Naive B cell (primary cell): ENCODE measurements around the gene AAK1. TPM values are rescaled to one million over a fixed set of nuclear protein-coding genes. Genes with fewer than 3 reads are reported as not detected.
A peak's percentile ranks its signal among the peaks of the same experiment; 100 is the strongest.
"Not testable (repeated sequence)": the region's sequence is repeated elsewhere in the genome, so short reads cannot be mapped to it uniquely, and the experiment has no call there.

Experiments
- ATAC-seq, 2 donors: fragments of 150-1000 bp; cut with Tn5 transposase; 2 replicates each; pipeline ENCODE4 v1.10.0; 2021; ENCODE audit warnings: low read depth in 2 of 2, mild to moderate bottlenecking in 2 of 2, moderate library complexity in 2 of 2
- DNase-seq: peaks from one replicate; pipeline ENCODE4 v3.0.0; 2022
- H3K27ac Mint-ChIP-seq, 6 donors: one replicate each; pipeline ENCODE4 v1.8.0; 2020 to 2022; ENCODE audit warnings: mild to moderate bottlenecking in 6 of 6, mixed read lengths in 6 of 6, moderate library complexity in 5 of 6, inconsistent platforms in 2 of 6
- H3K27me3 Mint-ChIP-seq, 3 donors: one replicate each; pipeline ENCODE4 v1.8.0; 2021 to 2022; ENCODE audit warnings: mixed read lengths in 3 of 3, mild to moderate bottlenecking in 1 of 3
- H3K36me3 Mint-ChIP-seq, 2 donors: one replicate each; pipeline ENCODE4 v1.8.0; 2020 to 2022; ENCODE audit warnings: mixed read lengths in 2 of 2, inconsistent platforms in 1 of 2, mild to moderate bottlenecking in 1 of 2
- H3K4me1 Mint-ChIP-seq, 3 donors: one replicate each; pipeline ENCODE4 v1.8.0; 2020 to 2022; ENCODE audit warnings: mixed read lengths in 3 of 3, inconsistent platforms in 1 of 3, mild to moderate bottlenecking in 1 of 3, moderate library complexity in 1 of 3
- H3K4me3 Mint-ChIP-seq, 8 donors: one replicate each; pipeline ENCODE4 v1.8.0; 2020 to 2022; ENCODE audit warnings: mild to moderate bottlenecking in 8 of 8, mixed read lengths in 8 of 8, moderate library complexity in 8 of 8, inconsistent platforms in 2 of 8
- H3K9me3 Mint-ChIP-seq, 7 donors: one replicate each; pipeline ENCODE4 v1.8.0; 2020 to 2022; ENCODE audit warnings: mixed read lengths in 7 of 7, mild to moderate bottlenecking in 5 of 7, inconsistent platforms in 2 of 7, moderate library complexity in 1 of 7
- polyA plus RNA-seq, 6 donors: library from polyadenylated mRNA; unstranded; fragments of 300-500 nt; fragmentation: Illumina TruSeq; gene quantifications; one replicate each; pipeline ENCODE4 v1.2.3, GENCODE V29; 2021; ENCODE audit warnings: low read depth in 6 of 6

AAK1 gene
- polyA plus RNA-seq, 6 donors from 2014 or later, result 0.47 to 6.1 (median 3.4) TPM

GRCh38 chr2:69631402-69631801 is 12.1 kb downstream of the AAK1 start:
- no peaks in the 10 kb centered on the region for H3K9me3 Mint-ChIP-seq

DNA sequence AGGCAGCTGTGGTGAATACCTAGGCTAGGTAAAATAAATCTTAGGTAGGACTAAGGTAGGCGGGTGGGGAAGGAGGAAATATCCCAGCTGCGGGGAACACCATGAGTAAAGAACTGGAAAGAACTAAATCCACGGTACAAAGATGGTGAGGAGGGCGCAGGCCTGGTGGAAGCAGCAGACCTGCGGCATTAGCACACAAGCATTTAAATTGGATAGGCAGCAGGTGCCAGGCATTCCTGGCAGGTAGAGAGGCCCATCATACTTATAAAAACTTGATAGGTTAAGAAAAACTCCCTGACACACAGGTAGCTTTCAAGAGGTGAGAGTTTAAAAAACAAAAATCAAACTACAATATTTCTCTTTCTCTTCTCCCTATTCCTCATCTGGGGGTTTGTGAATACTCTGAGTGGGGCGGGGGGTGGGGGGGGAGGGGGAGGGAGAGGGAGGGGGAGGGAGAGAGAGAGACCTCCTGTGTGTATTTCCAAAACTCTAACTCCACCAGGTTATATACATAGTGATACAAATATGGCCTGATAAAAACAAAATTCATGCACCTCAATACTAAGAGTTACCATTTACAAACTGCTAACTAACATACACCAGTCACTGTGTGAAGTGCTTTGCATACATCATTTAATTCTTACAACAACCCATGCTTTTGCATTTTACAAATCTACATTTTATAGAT is 13.5 kb downstream of the AAK1 start:
- Mint-ChIP-seq H3K27me3 (peaks cover 8 to 20% (median 8%) of the 10 kb centered on the region in 3 donors), H3K27ac (peak overlapping the region in 1 of 6 donors; percentile 21), H3K36me3 (no peaks in the 10 kb centered on the region), H3K4me1 (peaks cover 0 to 5% (median 0%) of the 10 kb centered on the region in 3 donors), H3K9me3 (no peaks in the 10 kb centered on the region), H3K4me3 (no peak overlapping the region)
- DNase-seq (no peak), ATAC-seq (no peak)

More at GRCh38 chr2:69631402-69631801, 12.1 kb downstream of the AAK1 start:
- no peak for ATAC-seq
- peak overlapping the region in 1 of 6 donors; percentile 56 for H3K27ac Mint-ChIP-seq
- no peak for DNase-seq
- no peaks in the 10 kb centered on the region for H3K36me3 Mint-ChIP-seq
- peaks cover 0 to 5% (median 0%) of the 10 kb centered on the region in 3 donors for H3K4me1 Mint-ChIP-seq
- H3K4me3 Mint-ChIP-seq, result no peak overlapping the region
- H3K27me3 Mint-ChIP-seq, result peaks cover 8 to 25% (median 8%) of the 10 kb centered on the region in 3 donors

DNA sequence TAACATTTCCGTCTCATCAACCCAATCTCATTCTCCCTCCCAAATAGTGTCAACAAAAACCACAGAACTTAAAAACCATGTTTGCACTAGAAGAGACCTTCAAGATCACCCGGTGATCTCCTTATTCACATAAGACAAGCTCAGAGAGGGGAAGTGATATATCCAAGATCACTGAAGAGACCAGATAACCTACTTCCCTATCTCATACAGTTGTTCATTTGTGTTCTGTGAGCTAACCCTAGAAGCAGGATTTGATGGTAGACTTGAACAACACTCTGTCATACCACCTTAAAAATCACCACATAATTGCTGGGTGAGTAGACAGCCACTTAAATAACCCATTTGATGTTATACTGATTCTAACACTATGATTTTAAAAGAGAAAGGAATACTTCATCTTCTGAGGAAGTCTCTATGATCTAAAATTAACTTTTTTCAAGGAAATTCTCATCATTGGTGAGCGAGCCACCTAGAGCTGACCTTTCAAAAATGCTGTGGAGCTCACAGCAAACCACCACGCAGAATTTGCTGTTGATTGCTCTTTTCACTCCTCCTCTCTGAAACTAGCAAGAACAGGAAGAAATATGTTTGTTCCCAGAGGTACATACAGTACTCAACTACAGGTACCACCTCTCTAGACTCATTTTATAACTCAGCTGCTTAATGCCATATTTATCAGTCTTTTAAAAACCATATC is 15.1 kb downstream of the AAK1 start:
- Mint-ChIP-seq H3K27ac (no peak overlapping the region), H3K4me1 (peaks cover 0 to 5% (median 0%) of the 10 kb centered on the region in 3 donors), H3K4me3 (no peak overlapping the region), H3K9me3 (no peaks in the 10 kb centered on the region), H3K36me3 (no peaks in the 10 kb centered on the region), H3K27me3 (peaks cover 8 to 12% (median 8%) of the 10 kb centered on the region in 3 donors)
- DNase-seq (no peak), ATAC-seq (peak; percentile 85 to 95)

GRCh38 chr2:69625078-69625795 is 18.3 kb downstream of the AAK1 start:
- Mint-ChIP-seq H3K4me1 (peaks cover 0 to 5% (median 0%) of the 10 kb centered on the region in 3 donors), H3K27me3 (peaks cover 0 to 8% (median 4%) of the 10 kb centered on the region in 3 donors), H3K27ac (no peak overlapping the region), H3K36me3 (no peaks in the 10 kb centered on the region), H3K9me3 (no peaks in the 10 kb centered on the region), H3K4me3 (no peak overlapping the region)
- no peak for ATAC-seq
- no peak for DNase-seq

DNA sequence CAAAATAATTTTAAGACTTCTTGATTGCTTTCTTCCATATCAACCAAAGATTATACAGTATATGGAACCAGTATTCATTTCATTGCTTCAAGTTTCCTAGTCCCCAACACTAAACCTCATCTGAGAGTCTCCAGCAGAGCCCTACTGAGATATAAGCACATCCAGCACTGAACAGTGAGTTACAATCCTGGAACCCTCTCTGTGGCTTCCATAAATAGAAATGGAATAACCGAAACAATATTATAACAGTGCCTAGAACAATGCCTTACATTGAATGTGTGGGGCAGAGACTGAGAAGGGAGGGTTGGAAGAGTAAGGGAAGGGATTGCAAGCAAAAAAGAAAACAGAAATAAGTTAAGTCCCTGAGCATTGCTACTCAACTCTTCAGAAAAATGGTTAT is 18.9 kb downstream of the AAK1 start:
- Mint-ChIP-seq H3K27ac (no peak overlapping the region), H3K4me3 (no peak overlapping the region), H3K9me3 (no peaks in the 10 kb centered on the region), H3K27me3 (peaks cover 0 to 8% (median 4%) of the 10 kb centered on the region in 3 donors), H3K36me3 (no peaks in the 10 kb centered on the region), H3K4me1 (peaks cover 0 to 5% (median 0%) of the 10 kb centered on the region in 3 donors)
- ATAC-seq (no peak), DNase-seq (no peak)

DNA sequence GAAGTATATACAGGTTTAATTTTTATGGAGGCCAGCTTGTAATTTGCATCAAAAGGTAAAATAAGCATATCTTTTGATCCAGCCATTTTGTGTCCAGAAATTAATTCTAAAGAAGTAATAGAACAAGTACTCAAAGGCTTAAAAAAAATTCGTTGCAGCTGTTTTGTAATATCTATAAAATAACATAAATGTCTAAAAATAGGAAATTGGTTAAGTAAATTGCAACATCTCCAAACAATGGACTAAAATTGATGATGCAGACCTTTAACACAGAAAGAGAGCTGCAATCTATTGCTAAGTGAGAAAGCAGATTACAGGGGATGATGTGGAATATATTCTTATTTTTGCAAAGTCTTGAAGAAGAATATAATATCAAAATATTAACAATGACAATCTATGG is 19.4 kb downstream of the AAK1 start:
- Mint-ChIP-seq H3K27me3 (peaks cover 0 to 5% (median 3%) of the 10 kb centered on the region in 3 donors), H3K4me1 (peaks cover 0 to 3% (median 0%) of the 10 kb centered on the region in 3 donors), H3K27ac (no peak overlapping the region), H3K4me3 (no peak overlapping the region), H3K36me3 (no peaks in the 10 kb centered on the region), H3K9me3 (no peaks in the 10 kb centered on the region)
- DNase-seq (no peak), ATAC-seq (no peak)

DNA sequence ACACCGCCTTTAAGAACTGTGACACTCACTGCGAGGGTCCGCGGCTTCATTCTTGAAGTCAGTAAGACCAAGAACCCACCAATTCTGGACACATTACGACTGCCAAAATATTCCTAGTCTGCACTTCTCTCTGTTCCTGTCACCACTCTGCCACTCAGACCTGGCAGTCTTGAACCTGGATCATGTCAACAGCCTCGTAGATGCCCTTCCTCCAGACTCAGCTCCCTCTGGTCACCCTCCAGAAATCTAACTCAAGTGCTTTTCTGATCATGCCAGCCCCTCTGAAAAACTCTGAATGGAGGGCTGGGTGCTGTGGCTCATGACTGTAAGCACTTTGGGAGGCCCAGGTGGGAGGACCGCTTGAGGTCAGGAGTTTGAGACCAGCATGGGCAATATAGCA is 20.3 kb downstream of the AAK1 start:
- H3K36me3 Mint-ChIP-seq, result no peaks in the 10 kb centered on the region

GRCh38 chr2:69622805-69623204 is 20.7 kb downstream of the AAK1 start:
- H3K27me3 Mint-ChIP-seq, H3K9me3 Mint-ChIP-seq, ATAC-seq, H3K4me1 Mint-ChIP-seq, DNase-seq, H3K4me3 Mint-ChIP-seq, H3K36me3 Mint-ChIP-seq, H3K27ac Mint-ChIP-seq: not testable (repeated sequence)

More for the DNA sequence above, 20.3 kb downstream of the AAK1 start:
- Mint-ChIP-seq H3K27ac (peak overlapping the region in 1 of 6 donors; percentile 64), H3K4me1 (no peaks in the 10 kb centered on the region), H3K27me3 (no peaks in the 10 kb centered on the region), H3K4me3 (no peak overlapping the region), H3K9me3 (no peaks in the 10 kb centered on the region)
- ATAC-seq (no peak), DNase-seq (no peak)

DNA sequence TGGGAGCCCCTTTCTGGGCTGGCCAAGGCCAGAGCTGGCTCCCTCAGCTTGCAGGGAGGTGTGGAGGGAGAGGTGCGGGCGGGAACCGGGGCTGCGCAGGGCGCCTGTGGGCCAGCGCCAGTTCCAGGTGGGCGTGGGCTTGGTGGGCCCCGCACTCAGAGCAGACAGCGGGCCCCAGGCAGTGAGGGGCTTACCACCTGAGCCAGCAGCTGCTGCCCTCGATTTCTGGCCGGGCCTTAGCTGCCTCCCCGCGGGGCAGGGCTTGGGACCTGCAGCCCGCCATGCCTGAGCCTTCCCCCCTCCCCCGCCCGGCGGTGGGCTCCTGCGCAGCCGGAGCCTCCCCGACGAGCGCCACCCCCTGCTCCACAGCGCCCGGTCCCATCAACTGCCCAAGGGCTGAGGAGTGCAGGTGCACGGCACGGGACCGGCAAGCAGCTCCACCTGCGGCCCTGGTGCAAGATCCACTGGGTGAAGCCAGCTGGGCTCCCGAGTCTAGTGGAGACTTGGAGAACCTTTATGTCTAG is 21.5 kb downstream of the AAK1 start:
- not testable (repeated sequence) for H3K4me1 Mint-ChIP-seq, H3K4me3 Mint-ChIP-seq, H3K36me3 Mint-ChIP-seq, H3K27ac Mint-ChIP-seq, H3K27me3 Mint-ChIP-seq, H3K9me3 Mint-ChIP-seq, DNase-seq, ATAC-seq

DNA sequence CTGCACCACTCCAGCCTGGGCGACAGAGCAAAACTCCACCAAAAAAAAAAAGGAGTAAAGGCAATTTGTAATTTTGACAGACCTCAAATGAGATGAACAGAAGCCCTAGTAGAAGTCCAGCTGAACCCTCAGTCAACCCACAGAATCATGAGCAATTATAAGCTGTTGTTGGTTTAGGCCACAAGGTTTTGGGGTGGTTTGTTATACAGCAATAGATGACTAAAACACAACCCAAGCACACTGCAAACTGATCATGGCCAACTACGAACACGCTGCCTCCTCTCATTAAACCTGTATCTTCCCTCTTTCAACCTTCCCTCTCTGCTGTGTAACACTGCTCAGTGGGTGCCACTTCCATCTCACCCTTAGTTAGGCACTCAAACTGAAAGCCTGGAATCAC is 22.1 kb downstream of the AAK1 start:
- no peak overlapping the region for H3K27ac Mint-ChIP-seq
- peaks cover 0 to 5% (median 0%) of the 10 kb centered on the region in 3 donors for H3K4me1 Mint-ChIP-seq
- H3K36me3 Mint-ChIP-seq, result no peaks in the 10 kb centered on the region
- H3K9me3 Mint-ChIP-seq, result no peaks in the 10 kb centered on the region
- peak overlapping the region in 1 of 8 donors; percentile 9 for H3K4me3 Mint-ChIP-seq
- ATAC-seq (no peak), DNase-seq (no peak)
- H3K27me3 Mint-ChIP-seq, result no peaks in the 10 kb centered on the region

DNA sequence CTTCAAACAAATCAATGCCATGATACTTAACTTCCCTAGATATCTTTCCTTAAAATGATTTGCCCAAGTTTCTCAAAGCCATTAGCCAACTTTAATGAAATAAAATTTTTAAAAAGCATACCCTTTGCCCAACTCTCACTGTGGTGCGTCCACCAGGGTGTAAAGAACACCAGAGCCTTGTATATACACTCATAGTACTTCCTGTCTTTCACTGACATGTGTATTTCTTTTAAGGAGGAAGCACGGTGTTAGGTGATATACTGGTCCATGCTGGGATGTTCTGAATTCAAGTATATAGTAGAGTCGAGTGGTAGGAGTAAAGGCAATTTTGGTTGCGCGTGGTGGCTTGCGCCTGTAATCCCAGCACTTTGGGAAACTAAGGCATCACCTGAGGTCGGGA is 22.7 kb downstream of the AAK1 start:
- H3K4me1 Mint-ChIP-seq, result peaks cover 0 to 5% (median 0%) of the 10 kb centered on the region in 3 donors
- ATAC-seq (no peak), DNase-seq (no peak)
- H3K36me3 Mint-ChIP-seq, result no peaks in the 10 kb centered on the region
- H3K27ac Mint-ChIP-seq, result no peak overlapping the region
- H3K4me3 Mint-ChIP-seq, result no peak overlapping the region
- H3K27me3 Mint-ChIP-seq, result no peaks in the 10 kb centered on the region
- H3K9me3 Mint-ChIP-seq, result no peaks in the 10 kb centered on the region

DNA sequence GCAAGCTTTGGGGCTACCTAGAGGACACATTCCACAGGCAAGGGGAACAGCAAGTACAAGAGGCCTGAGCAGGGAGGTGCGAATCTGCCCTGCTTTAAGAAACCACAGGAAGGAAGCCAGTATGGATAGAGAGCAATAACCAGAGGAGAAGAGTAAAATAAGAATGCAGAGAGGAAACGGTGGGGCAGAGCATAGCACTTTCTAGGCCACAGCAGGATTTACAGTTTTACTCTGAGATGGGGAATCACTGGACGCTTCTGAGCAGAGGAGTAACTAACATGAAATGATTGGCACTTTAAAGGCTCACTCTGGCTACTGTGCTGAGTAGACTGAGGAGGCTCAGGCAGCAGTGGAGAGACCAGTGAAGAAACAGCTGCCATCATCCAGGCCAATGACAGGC is 23.8 kb downstream of the AAK1 start:
- no peaks in the 10 kb centered on the region for H3K36me3 Mint-ChIP-seq
- H3K4me3 Mint-ChIP-seq, result no peak overlapping the region
- no peaks in the 10 kb centered on the region for H3K27me3 Mint-ChIP-seq
- no peak overlapping the region for H3K27ac Mint-ChIP-seq
- no peak for DNase-seq
- no peak for ATAC-seq
- peaks cover 0 to 5% (median 0%) of the 10 kb centered on the region in 3 donors for H3K4me1 Mint-ChIP-seq
- no peaks in the 10 kb centered on the region for H3K9me3 Mint-ChIP-seq

- peaks cover 0 to 2% (median 0%) of the 10 kb centered on the region in 7 donors for H3K9me3 Mint-ChIP-seq
- H3K36me3 Mint-ChIP-seq, result no peaks in the 10 kb centered on the region
- H3K4me3 Mint-ChIP-seq, result no peak overlapping the region
- H3K27me3 Mint-ChIP-seq, result no peaks in the 10 kb centered on the region
- no peak for ATAC-seq
- H3K27ac Mint-ChIP-seq, result no peak overlapping the region
- H3K4me1 Mint-ChIP-seq, result peaks cover 0 to 5% (median 0%) of the 10 kb centered on the region in 3 donors
- DNase-seq, result no peak
These were observed 25.2 kb downstream of the AAK1 start for GRCh38 chr2:69618362-69618761.
